ENCODE results near the gene DRAP1. TPM values are rescaled to one million over a fixed set of nuclear protein-coding genes. Genes with fewer than 3 reads are reported as not detected.

The DRAP1 gene
- total RNA-seq, 4 donors from 2014 or later = 96.7 to 146 (median 110) TPM

GRCh38 chr11:65880027-65880426 is 39.2 kb upstream of the DRAP1 start:
- H3K9me3 ChIP-seq = no peaks in the 10 kb centered on the region
- H3K4me3 ChIP-seq = no peak overlapping the region
- H3K4me1 ChIP-seq = no peaks in the 10 kb centered on the region
- intact Hi-C loops (cut with DNase I; ENCODE audit: low total_unique reads) (no loop called here), in situ Hi-C loops (cut with MboI; ENCODE audit: low sequenced_read_pairs in 4 of 4) (loop anchor here (5.0 to 10.0 kb wide), 4 partner anchors 85 to 115 kb away; partner anchors contain the start of gene SART1 (in 1 of the 4))
- ATAC-seq (no peak), DNase-seq (no peak)
- no peaks in the 10 kb centered on the region for H3K27me3 ChIP-seq
- peaks cover 0 to 30% of the 10 kb centered on the region in 2 donors for H3K36me3 ChIP-seq
- TF ChIP-seq POLR2A (IDR thresholded peaks at IDR 0.05) = no peak
- no peak overlapping the region for H3K27ac ChIP-seq

GRCh38 chr11:65880844-65881421 is 38.3 kb upstream of the DRAP1 start:
- intact Hi-C loops (cut with DNase I; ENCODE audit: low total_unique reads) = no loop called here
- in situ Hi-C loops (cut with MboI; ENCODE audit: low sequenced_read_pairs in 4 of 4) = loop anchor here (5.0 to 10.0 kb wide), 4 partner anchors 84 to 114 kb away; partner anchors contain the start of gene SART1 (in 1 of the 4)

GRCh38 chr11:65882120-65883057 is 36.8 kb upstream of the DRAP1 start:
- no peak for TF ChIP-seq POLR2A (IDR thresholded peaks at IDR 0.05)
- H3K36me3 ChIP-seq = peaks cover 0 to 44% of the 10 kb centered on the region in 2 donors
- intact Hi-C loops (cut with DNase I; ENCODE audit: low total_unique reads) = no loop called here
- no peak overlapping the region for H3K4me3 ChIP-seq
- in situ Hi-C loops (cut with MboI; ENCODE audit: low sequenced_read_pairs in 4 of 4) = loop anchor here (5.0 to 10.0 kb wide), 4 partner anchors 82 to 112 kb away; partner anchors contain the start of gene SART1 (in 1 of the 4)
- DNase-seq (no peak), ATAC-seq (no peak)
- H3K27me3 ChIP-seq = no peaks in the 10 kb centered on the region
- peaks cover 2 to 4% of the 10 kb centered on the region in 2 donors for H3K4me1 ChIP-seq
- H3K27ac ChIP-seq = no peak overlapping the region
- no peaks in the 10 kb centered on the region for H3K9me3 ChIP-seq

More at GRCh38 chr11:65880844-65881421, 38.3 kb upstream of the DRAP1 start:
- TF ChIP-seq CTCF (IDR thresholded peaks at IDR 0.05 in 4 of 5, conservative IDR thresholded peaks at IDR 0.05 in 1 of 5) = no peak
- no peak for TF ChIP-seq POLR2A (IDR thresholded peaks at IDR 0.05)
- Histone ChIP-seq H3K4me3 (no peak overlapping the region), H3K4me1 (no peaks in the 10 kb centered on the region), H3K9me3 (no peaks in the 10 kb centered on the region), H3K27ac (no peak overlapping the region), H3K36me3 (peaks cover 0 to 31% of the 10 kb centered on the region in 2 donors), H3K27me3 (no peaks in the 10 kb centered on the region)
- no peak for ATAC-seq
- DNase-seq = no peak

- Histone ChIP-seq H3K27ac (no peak overlapping the region), H3K27me3 (no peaks in the 10 kb centered on the region), H3K4me3 (no peak overlapping the region), H3K36me3 (peaks cover 0 to 44% of the 10 kb centered on the region in 2 donors), H3K4me1 (peaks cover 8 to 9% of the 10 kb centered on the region in 2 donors), H3K9me3 (no peaks in the 10 kb centered on the region)
- no peak for TF ChIP-seq CTCF (IDR thresholded peaks at IDR 0.05 in 4 of 5, conservative IDR thresholded peaks at IDR 0.05 in 1 of 5)
- no peak for TF ChIP-seq POLR2A (IDR thresholded peaks at IDR 0.05)
- in situ Hi-C loops (cut with MboI; ENCODE audit: low sequenced_read_pairs in 4 of 4) = loop anchor here (5.0 to 10.0 kb wide), 4 partner anchors 82 to 112 kb away; partner anchors contain the start of gene SART1 (in 1 of the 4)
- ATAC-seq (no peak), DNase-seq (no peak)
- intact Hi-C loops (cut with DNase I; ENCODE audit: low total_unique reads) = no loop called here
Observed at GRCh38 chr11:65883058-65883761, 36.0 kb upstream of the DRAP1 start.
